WTC11 (cell line): ENCODE data around the gene PPFIBP1. TPM values are rescaled to one million over a fixed set of nuclear protein-coding genes. Genes with fewer than 3 reads are reported as not detected.

Source experiments
- ATAC-seq: fragments of 200-7000 bp; cut with Tn5 transposase; 2 replicates; pipeline ENCODE4 v1.10.0; 2021; ENCODE audit warnings: mild to moderate bottlenecking, moderate library complexity
- CTCF ChIA-PET: fragments of 300-600 bp; sonication (Branson Sonifier 250); formaldehyde crosslinking; loops from one replicate; lab custom pipeline; 2021; ENCODE audit warnings: antibody characterized with exemption; lab: Charles Lee
- POLR2A ChIA-PET: fragments of 350-600 bp; sonication (Branson Sonifier 250); formaldehyde crosslinking; loops from one replicate; lab custom pipeline; 2021; ENCODE audit warnings: antibody characterized with exemption; lab: Charles Lee
- DNase-seq: peaks from one replicate; pipeline ENCODE4 v3.0.0; 2021; ENCODE audit warnings: low spot score
- H3K27ac Mint-ChIP-seq: 2 replicates; pipeline ENCODE4 v1.8.0; 2021; ENCODE audit warnings: mixed read lengths
- H3K27me3 Mint-ChIP-seq: 2 replicates; pipeline ENCODE4 v1.8.0; 2021; ENCODE audit warnings: low read depth, mild to moderate bottlenecking, moderate library complexity, mixed read lengths
- H3K36me3 Mint-ChIP-seq: 2 replicates; pipeline ENCODE4 v1.8.0; 2021; ENCODE audit warnings: mixed read lengths
- H3K4me1 Mint-ChIP-seq: 2 replicates; pipeline ENCODE4 v1.8.0; 2022; ENCODE audit warnings: mixed read lengths
- H3K4me3 Mint-ChIP-seq: 2 replicates; pipeline ENCODE4 v1.8.0; 2021; ENCODE audit warnings: mild to moderate bottlenecking, moderate library complexity, mixed read lengths
- H3K9me3 Mint-ChIP-seq: 2 replicates; pipeline ENCODE4 v1.8.0; 2021; ENCODE audit warnings: mixed read lengths
- AR ChIP-seq: fragments of 250-450 bp; sonication (Bioruptor Pico); IDR thresholded peaks from 2 replicates; pipeline ENCODE4 v1.9.0; 2021; ENCODE audit warnings: mild to moderate bottlenecking
- E2F4 ChIP-seq: sonication (generic); formaldehyde crosslinking; IDR thresholded peaks from 2 replicates; pipeline ENCODE4 v1.8.1; 2022; ENCODE audit warnings: low read depth, mild to moderate bottlenecking, moderate library complexity, missing genetic modification reagents, borderline replicate concordance
- EMX1 ChIP-seq: fragments of 250-450 bp; sonication (Bioruptor Pico); IDR thresholded peaks from 2 replicates; pipeline ENCODE4 v1.8.0; 2021; ENCODE audit warnings: mild to moderate bottlenecking
- ERG ChIP-seq: fragments of 250-450 bp; sonication (Bioruptor Pico); IDR thresholded peaks from 2 replicates; pipeline ENCODE4 v1.8.0; 2021; ENCODE audit warnings: mild to moderate bottlenecking
- ESRRA ChIP-seq: sonication (generic); formaldehyde crosslinking; IDR thresholded peaks from 2 replicates; pipeline ENCODE4 v1.8.1; 2022; ENCODE audit warnings: mild to moderate bottlenecking, missing genetic modification reagents, borderline replicate concordance
- FOXK1 ChIP-seq: sonication (generic); formaldehyde crosslinking; IDR thresholded peaks from 2 replicates; pipeline ENCODE4 v1.8.0; 2022; ENCODE audit warnings: mild to moderate bottlenecking, moderate library complexity, missing genetic modification reagents
- GABPB1 ChIP-seq: sonication (generic); formaldehyde crosslinking; IDR thresholded peaks from 2 replicates; pipeline ENCODE4 v1.8.1; 2023; ENCODE audit warnings: mild to moderate bottlenecking, missing genetic modification reagents
- KAT7 ChIP-seq: sonication (generic); formaldehyde crosslinking; IDR thresholded peaks from 2 replicates; pipeline ENCODE4 v1.8.1; 2023; ENCODE audit warnings: missing genetic modification reagents, mild to moderate bottlenecking, borderline replicate concordance
- MYBL2 ChIP-seq: sonication (generic); formaldehyde crosslinking; IDR thresholded peaks from 2 replicates; pipeline ENCODE4 v1.8.1; 2023; ENCODE audit warnings: mild to moderate bottlenecking, moderate library complexity, missing genetic modification reagents
- NR1H2 ChIP-seq: sonication (generic); formaldehyde crosslinking; IDR thresholded peaks from 2 replicates; pipeline ENCODE4 v1.9.0; 2021; ENCODE audit warnings: mild to moderate bottlenecking, moderate library complexity, missing genetic modification reagents
- OVOL2 ChIP-seq: fragments of 250-450 bp; sonication (Bioruptor Pico); IDR thresholded peaks from 2 replicates; pipeline ENCODE4 v1.9.0; 2021; ENCODE audit warnings: mild to moderate bottlenecking, borderline replicate concordance
- PRDM15 ChIP-seq: sonication (generic); formaldehyde crosslinking; IDR thresholded peaks from 2 replicates; pipeline ENCODE4 v1.8.0; 2022; ENCODE audit warnings: missing genetic modification reagents
- SMAD4 ChIP-seq: sonication (generic); formaldehyde crosslinking; IDR thresholded peaks from 2 replicates; pipeline ENCODE4 v1.8.0; 2022; ENCODE audit warnings: mild to moderate bottlenecking, missing genetic modification reagents
- SP1 ChIP-seq: sonication (generic); formaldehyde crosslinking; conservative IDR thresholded peaks from 2 replicates; pipeline ENCODE4 v1.8.1; 2022; ENCODE audit warnings: missing genetic modification reagents
- USF1 ChIP-seq: sonication (generic); formaldehyde crosslinking; IDR thresholded peaks from 2 replicates; pipeline ENCODE4 v1.8.0; 2022; ENCODE audit warnings: mild to moderate bottlenecking, missing genetic modification reagents
- USF2 ChIP-seq: sonication (generic); formaldehyde crosslinking; IDR thresholded peaks from 2 replicates; pipeline ENCODE4 v1.8.1; 2023; ENCODE audit warnings: mild to moderate bottlenecking, missing genetic modification reagents, moderate library complexity
- ZBTB43 ChIP-seq: sonication (generic); formaldehyde crosslinking; IDR thresholded peaks from 2 replicates; pipeline ENCODE4 v1.8.1; 2023; ENCODE audit warnings: mild to moderate bottlenecking, missing genetic modification reagents
- ZMAT4 ChIP-seq: fragments of 250-450 bp; sonication (Bioruptor Pico); IDR thresholded peaks from 2 replicates; pipeline ENCODE4 v1.9.0; 2021; ENCODE audit warnings: mild to moderate bottlenecking
- ZNF232 ChIP-seq: sonication (generic); formaldehyde crosslinking; IDR thresholded peaks from 2 replicates; pipeline ENCODE4 v1.8.0; 2022; ENCODE audit warnings: mild to moderate bottlenecking, missing genetic modification reagents
- ZNF263 ChIP-seq: sonication (generic); formaldehyde crosslinking; IDR thresholded peaks from 2 replicates; pipeline ENCODE4 v1.8.1; 2022; ENCODE audit warnings: low read depth, mild to moderate bottlenecking, moderate library complexity, missing genetic modification reagents
- ZNF317 ChIP-seq: sonication (generic); formaldehyde crosslinking; IDR thresholded peaks from 2 replicates; pipeline ENCODE4 v1.8.1; 2023; ENCODE audit warnings: low read depth, mild to moderate bottlenecking, moderate library complexity, missing genetic modification reagents, borderline replicate concordance
- ZNF396 ChIP-seq: fragments of 250-450 bp; sonication (Bioruptor Pico); IDR thresholded peaks from 2 replicates; pipeline ENCODE4 v1.8.0; 2021; ENCODE audit warnings: mild to moderate bottlenecking, moderate library complexity, borderline replicate concordance
- ZNF671 ChIP-seq: fragments of 250-450 bp; sonication (Bioruptor Pico); IDR thresholded peaks from 2 replicates; pipeline ENCODE4 v1.8.0; 2021; ENCODE audit warnings: mild to moderate bottlenecking
- total RNA-seq: library from RNA; stranded (reverse); gene quantifications from 3 replicates; pipeline ENCODE4 v1.2.3, GENCODE V29; 2021

PPFIBP1 gene
- total RNA-seq, 1 experiment from 2014 or later, result 27.7 TPM

GRCh38 chr12:27499377-27499776, 24.6 kb upstream of the PPFIBP1 start:
- CTCF ChIA-PET, result no interaction called here
- Mint-ChIP-seq H3K36me3 (no peaks in the 10 kb centered on the region), H3K27me3 (peaks cover 7% of the 10 kb centered on the region; the same call in 1 of the 2 replicates), H3K4me3 (no peak overlapping the region), H3K9me3 (no peaks in the 10 kb centered on the region), H3K27ac (no peak overlapping the region), H3K4me1 (no peaks in the 10 kb centered on the region)
- ATAC-seq, result no peak
- no peak for DNase-seq
- POLR2A ChIA-PET, result no interaction called here
- TF ChIP-seq ERG (CRISPR knock-in tag) (no peak), ZNF232 (CRISPR knock-in tag) (no peak), ZNF263 (CRISPR knock-in tag) (no peak), FOXK1 (CRISPR knock-in tag) (no peak), OVOL2 (no peak), ZNF671 (CRISPR knock-in tag) (no peak), NR1H2 (no peak), PRDM15 (CRISPR knock-in tag) (no peak), SMAD4 (no peak), USF2 (no peak), SP1 (CRISPR knock-in tag) (no peak), ZMAT4 (CRISPR knock-in tag) (no peak), ESRRA (CRISPR knock-in tag) (no peak), AR (CRISPR knock-in tag) (no peak), MYBL2 (no peak), EMX1 (no peak), GABPB1 (no peak)

GRCh38 chr12:27500546-27500945, 23.5 kb upstream of the PPFIBP1 start:
- 0 out of 2 replicates have a peak, but pooled peaks cover under 1% of the 10 kb centered on the region for H3K4me1 Mint-ChIP-seq
- H3K36me3 Mint-ChIP-seq, result no peaks in the 10 kb centered on the region
- POLR2A ChIA-PET, result no interaction called here
- peaks cover 7% of the 10 kb centered on the region; the same call in 1 of the 2 replicates for H3K27me3 Mint-ChIP-seq
- DNase-seq (no peak), ATAC-seq (no peak)
- CTCF ChIA-PET, result no interaction called here
- no peak overlapping the region for H3K4me3 Mint-ChIP-seq
- no peaks in the 10 kb centered on the region for H3K9me3 Mint-ChIP-seq
- H3K27ac Mint-ChIP-seq, result no peak overlapping the region
- TF ChIP-seq SP1 (CRISPR knock-in tag) (no peak), ZBTB43 (no peak), USF1 (CRISPR knock-in tag) (no peak), E2F4 (CRISPR knock-in tag) (no peak), ZNF396 (CRISPR knock-in tag) (no peak), KAT7 (CRISPR knock-in tag) (no peak), ZNF317 (CRISPR knock-in tag) (no peak)
